ENCODE data around the gene KMT2D. TPM values are rescaled to one million over a fixed set of nuclear protein-coding genes. Genes with fewer than 3 reads are reported as not detected.
"Not testable (repeated sequence)": the region's sequence is repeated elsewhere in the genome, so short reads cannot be mapped to it uniquely, and the experiment has no call there.

KMT2D gene
- total RNA-seq, 1 experiment from 2014 or later = 26.9 TPM

GRCh38 chr12:49088150-49088931, 27.7 kb upstream of the KMT2D start:
- peak; percentile 93 for DNase-seq (ENCODE audit: low read depth)

GRCh38 chr12:49086116-49086515, 25.5 kb upstream of the KMT2D start:
- no peak for DNase-seq (ENCODE audit: low read depth)

GRCh38 chr12:49084438-49084837, 23.8 kb upstream of the KMT2D start:
- no peak for DNase-seq (ENCODE audit: low read depth)

GRCh38 chr12:49079793-49080192, 19.2 kb upstream of the KMT2D start:
- peak; percentile 90 for DNase-seq (ENCODE audit: low read depth)

GRCh38 chr12:49070971-49071370, 10.4 kb upstream of the KMT2D start:
- DNase-seq (ENCODE audit: low read depth) = no peak

GRCh38 chr12:49069507-49070346, 9.1 kb upstream of the KMT2D start, which contains the start of gene RHEBL1:
Gene RHEBL1 (minus strand): TSS chr12:49069979. CDS start chr12:49069785, 194 bp downstream.
- peak; percentile 97 for DNase-seq (ENCODE audit: low read depth)

GRCh38 chr12:49068879-49069506, 8.4 kb upstream of the KMT2D start:
- no peak for DNase-seq (ENCODE audit: low read depth)

- no peak for DNase-seq (ENCODE audit: low read depth)
Observed at GRCh38 chr12:49066120-49066519, 5.5 kb upstream of the KMT2D start.

- no peak for DNase-seq (ENCODE audit: low read depth)
Observed at GRCh38 chr12:49064767-49065152, 4.2 kb upstream of the KMT2D start.

- not testable (repeated sequence) for DNase-seq (ENCODE audit: low read depth)
Observed at GRCh38 chr12:49061916-49062315, 1.3 kb upstream of the KMT2D start.

- DNase-seq (ENCODE audit: low read depth) = no peak
Observed at GRCh38 chr12:49061157-49061650, 610 bp upstream of the KMT2D start.

- DNase-seq (ENCODE audit: low read depth) = no peak
Observed at GRCh38 chr12:49059299-49060171, 1.1 kb downstream of the KMT2D start.

- no peak for DNase-seq (ENCODE audit: low read depth)
Observed at GRCh38 chr12:49059045-49059298, 1.6 kb downstream of the KMT2D start.

GRCh38 chr12:49058366-49059044, 2.1 kb downstream of the KMT2D start:
- no peak for DNase-seq (ENCODE audit: low read depth)

- DNase-seq (ENCODE audit: low read depth) = no peak
Observed at GRCh38 chr12:49057888-49058287, 2.7 kb downstream of the KMT2D start.

- peak; percentile 71 for DNase-seq (ENCODE audit: low read depth)
Observed at GRCh38 chr12:49055978-49056754, 4.4 kb downstream of the KMT2D start.

- no peak for DNase-seq (ENCODE audit: low read depth)
Observed at GRCh38 chr12:49055092-49055491, 5.5 kb downstream of the KMT2D start.

- no peak for DNase-seq (ENCODE audit: low read depth)
Observed at GRCh38 chr12:49054524-49054923, 6.1 kb downstream of the KMT2D start.

GRCh38 chr12:49054096-49054495, 6.5 kb downstream of the KMT2D start:
- DNase-seq (ENCODE audit: low read depth) = no peak
